CD4-positive, CD25-positive, alpha-beta regulatory T cell (primary cell): Measurements from ENCODE around the gene KCNG2. TPM values are rescaled to one million over a fixed set of nuclear protein-coding genes. Genes with fewer than 3 reads are reported as not detected.

Experiments
- ATAC-seq, 2 donors: fragments of 150-1000 bp; cut with Tn5 transposase; one replicate each; pipeline ENCODE4 v1.10.0; 2021; ENCODE audit warnings: low read depth in 2 of 2, moderate number of reproducible peaks in 2 of 2, moderate library complexity in 1 of 2
- DNase-seq, 3 donors: peaks; one replicate each; pipeline versions ENCODE4 v3.0.0 to v3.0.0-alpha.2; 2012 to 2022; ENCODE audit warnings: mixed read lengths in 1 of 3
- H3K27ac ChIP-seq: one replicate; pipeline ENCODE4 v1.7.0; 2013; ENCODE audit warnings: mild to moderate bottlenecking, low read length; ENCODE audit not compliant: insufficient read depth, poor library complexity, severe bottlenecking
- H3K27me3 ChIP-seq: one replicate; pipeline ENCODE4 v1.7.0; 2013; ENCODE audit warnings: low read length; ENCODE audit not compliant: control insufficient read depth, insufficient read depth
- H3K36me3 ChIP-seq: one replicate; pipeline ENCODE4 v1.7.0; 2013; ENCODE audit warnings: mild to moderate bottlenecking, low read length, moderate library complexity; ENCODE audit not compliant: control insufficient read depth, insufficient read depth
- H3K4me1 ChIP-seq: 2 replicates; pipeline ENCODE4 v1.7.0; 2013; ENCODE audit warnings: mild to moderate bottlenecking, low read length; ENCODE audit not compliant: insufficient read depth, control insufficient read depth, poor library complexity, severe bottlenecking
- H3K4me3 ChIP-seq: one replicate; pipeline ENCODE4 v1.7.0; 2013; ENCODE audit warnings: low read depth, mild to moderate bottlenecking, low read length, moderate library complexity
- H3K9me3 ChIP-seq, 2 experiments: 1 replicate in 1 of 2; 2 replicates in 1 of 2; pipeline ENCODE4 v1.7.0; 2013; ENCODE audit warnings: low read length in 2 of 2, mild to moderate bottlenecking in 1 of 2, moderate library complexity in 1 of 2; ENCODE audit not compliant: control insufficient read depth in 2 of 2
- H3K27ac Mint-ChIP-seq, 3 donors: one replicate each; pipeline ENCODE4 v1.8.0; 2020 to 2022; ENCODE audit warnings: mild to moderate bottlenecking in 3 of 3, mixed read lengths in 3 of 3, moderate library complexity in 2 of 3
- H3K27me3 Mint-ChIP-seq: one replicate; pipeline ENCODE4 v1.8.0; 2022; ENCODE audit warnings: mild to moderate bottlenecking, mixed read lengths
- H3K36me3 Mint-ChIP-seq: one replicate; pipeline ENCODE4 v1.8.0; 2020; ENCODE audit warnings: mixed read lengths
- H3K4me1 Mint-ChIP-seq, 4 donors: one replicate each; pipeline ENCODE4 v1.8.0; 2020 to 2022; ENCODE audit warnings: mixed read lengths in 4 of 4, mild to moderate bottlenecking in 1 of 4
- H3K4me3 Mint-ChIP-seq, 4 donors: one replicate each; pipeline ENCODE4 v1.8.0; 2020 to 2022; ENCODE audit warnings: mild to moderate bottlenecking in 4 of 4, mixed read lengths in 4 of 4, moderate library complexity in 3 of 4
- H3K9me3 Mint-ChIP-seq, 7 donors: one replicate each; pipeline ENCODE4 v1.8.0; 2020 to 2022; ENCODE audit warnings: mixed read lengths in 7 of 7, mild to moderate bottlenecking in 3 of 7, moderate library complexity in 2 of 7
- polyA plus RNA-seq, 4 donors: library from polyadenylated mRNA; unstranded; fragments of 300-500 nt; fragmentation: Illumina TruSeq; gene quantifications; one replicate each; pipeline ENCODE4 v1.2.3, GENCODE V29; 2021
- total RNA-seq: library from RNA; stranded (reverse); gene quantifications from one replicate; pipeline ENCODE4 v1.2.3, GENCODE V29; 2022

Gene KCNG2
- total and polyA plus RNA-seq, 5 donors from 2014 or later, result not detected

- Mint-ChIP-seq H3K27ac (no peak overlapping the region), H3K4me3 (no peak overlapping the region), H3K36me3 (no peaks in the 10 kb centered on the region), H3K27me3 (peaks cover 10% of the 10 kb centered on the region), H3K4me1 (no peaks in the 10 kb centered on the region), H3K9me3 (peaks cover 0 to 3% (median 0%) of the 10 kb centered on the region in 7 donors)
- H3K27me3 ChIP-seq, result no peaks in the 10 kb centered on the region
- H3K9me3 ChIP-seq, result no peaks in the 10 kb centered on the region
- ATAC-seq, result no peak
- H3K27ac ChIP-seq, result no peak overlapping the region
- H3K4me3 ChIP-seq, result no peak overlapping the region
- no peaks in the 10 kb centered on the region for H3K36me3 ChIP-seq
- no peaks in the 10 kb centered on the region for H3K4me1 ChIP-seq
- no peak for DNase-seq
Measured at GRCh38 chr18:79784071-79784913, 13.4 kb upstream of the KCNG2 start.

GRCh38 chr18:79784965-79785770, 12.6 kb upstream of the KCNG2 start:
- H3K27me3 Mint-ChIP-seq, result peaks cover 12% of the 10 kb centered on the region
- no peak for DNase-seq
- no peak overlapping the region for H3K4me3 ChIP-seq
- H3K9me3 Mint-ChIP-seq, result peaks cover 0 to 3% (median 0%) of the 10 kb centered on the region in 7 donors
- no peak overlapping the region for H3K4me3 Mint-ChIP-seq
- H3K9me3 ChIP-seq, result no peaks in the 10 kb centered on the region
- H3K36me3 Mint-ChIP-seq, result no peaks in the 10 kb centered on the region
- no peaks in the 10 kb centered on the region for H3K4me1 ChIP-seq
- no peaks in the 10 kb centered on the region for H3K4me1 Mint-ChIP-seq
- H3K36me3 ChIP-seq, result no peaks in the 10 kb centered on the region
- H3K27ac Mint-ChIP-seq, result no peak overlapping the region
- no peak overlapping the region for H3K27ac ChIP-seq
- H3K27me3 ChIP-seq, result no peaks in the 10 kb centered on the region
- ATAC-seq, result no peak

- no peak for DNase-seq
- peaks cover 16% of the 10 kb centered on the region for H3K27me3 Mint-ChIP-seq
- Histone ChIP-seq H3K36me3 (no peaks in the 10 kb centered on the region), H3K27ac (no peak overlapping the region), H3K9me3 (no peaks in the 10 kb centered on the region), H3K27me3 (no peaks in the 10 kb centered on the region), H3K4me1 (no peaks in the 10 kb centered on the region), H3K4me3 (no peak overlapping the region)
- ATAC-seq, result no peak
- H3K27ac Mint-ChIP-seq, result no peak overlapping the region
- no peaks in the 10 kb centered on the region for H3K36me3 Mint-ChIP-seq
- no peaks in the 10 kb centered on the region for H3K4me1 Mint-ChIP-seq
- peaks cover 0 to 3% (median 0%) of the 10 kb centered on the region in 7 donors for H3K9me3 Mint-ChIP-seq
- no peak overlapping the region for H3K4me3 Mint-ChIP-seq
Measured at GRCh38 chr18:79785831-79786230, 11.9 kb upstream of the KCNG2 start.

GRCh38 chr18:79786304-79786703, 11.4 kb upstream of the KCNG2 start:
- no peak overlapping the region for H3K4me3 Mint-ChIP-seq

GRCh38 chr18:79786786-79787526, 10.8 kb upstream of the KCNG2 start:
- no peak overlapping the region for H3K4me3 ChIP-seq
- no peaks in the 10 kb centered on the region for H3K4me1 ChIP-seq
- peaks cover 0 to 6% (median 0%) of the 10 kb centered on the region in 4 donors for H3K4me1 Mint-ChIP-seq
- H3K9me3 ChIP-seq, result no peaks in the 10 kb centered on the region
- H3K27ac ChIP-seq, result no peak overlapping the region
- no peaks in the 10 kb centered on the region for H3K36me3 Mint-ChIP-seq
- no peak overlapping the region for H3K4me3 Mint-ChIP-seq
- no peak overlapping the region for H3K27ac Mint-ChIP-seq
- peaks cover 20% of the 10 kb centered on the region for H3K27me3 Mint-ChIP-seq
- no peaks in the 10 kb centered on the region for H3K36me3 ChIP-seq
- DNase-seq (no peak), ATAC-seq (no peak)
- no peaks in the 10 kb centered on the region for H3K27me3 ChIP-seq
- H3K9me3 Mint-ChIP-seq, result peaks cover 0 to 3% (median 0%) of the 10 kb centered on the region in 7 donors

More at GRCh38 chr18:79786304-79786703, 11.4 kb upstream of the KCNG2 start:
- H3K4me1 Mint-ChIP-seq, result peaks cover 0 to 2% (median 0%) of the 10 kb centered on the region in 4 donors
- no peak overlapping the region for H3K27ac Mint-ChIP-seq
- no peak for DNase-seq
- peaks cover 16% of the 10 kb centered on the region for H3K27me3 Mint-ChIP-seq
- Histone ChIP-seq H3K36me3 (no peaks in the 10 kb centered on the region), H3K4me1 (no peaks in the 10 kb centered on the region), H3K27ac (no peak overlapping the region), H3K27me3 (no peaks in the 10 kb centered on the region), H3K9me3 (no peaks in the 10 kb centered on the region), H3K4me3 (no peak overlapping the region)
- H3K36me3 Mint-ChIP-seq, result no peaks in the 10 kb centered on the region
- no peak for ATAC-seq
- peaks cover 0 to 3% (median 0%) of the 10 kb centered on the region in 7 donors for H3K9me3 Mint-ChIP-seq

- H3K27me3 ChIP-seq, result no peaks in the 10 kb centered on the region
- H3K27me3 Mint-ChIP-seq, result peaks cover 25% of the 10 kb centered on the region
- H3K27ac Mint-ChIP-seq, result no peak overlapping the region
- H3K36me3 Mint-ChIP-seq, result no peaks in the 10 kb centered on the region
- no peaks in the 10 kb centered on the region for H3K4me1 ChIP-seq
- H3K36me3 ChIP-seq, result no peaks in the 10 kb centered on the region
- ATAC-seq, result no peak
- H3K4me3 Mint-ChIP-seq, result no peak overlapping the region
- H3K4me3 ChIP-seq, result no peak overlapping the region
- H3K9me3 Mint-ChIP-seq, result peaks cover 0 to 3% (median 0%) of the 10 kb centered on the region in 7 donors
- H3K9me3 ChIP-seq, result no peaks in the 10 kb centered on the region
- no peak overlapping the region for H3K27ac ChIP-seq
- peaks cover 0 to 6% (median 1%) of the 10 kb centered on the region in 4 donors for H3K4me1 Mint-ChIP-seq
- DNase-seq, result no peak
Measured at GRCh38 chr18:79787527-79787864, 10.2 kb upstream of the KCNG2 start.

- no peak overlapping the region for H3K4me3 ChIP-seq
- no peaks in the 10 kb centered on the region for H3K4me1 ChIP-seq
- H3K27me3 ChIP-seq, result no peaks in the 10 kb centered on the region
- H3K27ac ChIP-seq, result no peak overlapping the region
- H3K4me3 Mint-ChIP-seq, result no peak overlapping the region
- no peaks in the 10 kb centered on the region for H3K9me3 ChIP-seq
- H3K9me3 Mint-ChIP-seq, result peaks cover 0 to 3% (median 0%) of the 10 kb centered on the region in 7 donors
- H3K4me1 Mint-ChIP-seq, result peaks cover 0 to 6% (median 4%) of the 10 kb centered on the region in 4 donors
- peaks cover 31% of the 10 kb centered on the region for H3K27me3 Mint-ChIP-seq
- H3K36me3 Mint-ChIP-seq, result no peaks in the 10 kb centered on the region
- H3K27ac Mint-ChIP-seq, result no peak overlapping the region
- ATAC-seq (no peak), DNase-seq (no peak)
- H3K36me3 ChIP-seq, result no peaks in the 10 kb centered on the region
Measured at GRCh38 chr18:79787865-79788733, 9.6 kb upstream of the KCNG2 start.
